Stimulated activated naive CD8-positive, alpha-beta T cell treated with anti-CD3 and anti-CD28 coated beads, Interleukin-15, Interleukin-2, amounts not matched to agents 100 U/mL and 50 U/mL, for 24 hours (primary cell): Measurements from ENCODE around the gene PTCHD1.

ENCODE experiments used
- ATAC-seq: fragments of 150-1000 bp; cut with Tn5 transposase; one replicate; pipeline ENCODE4 v1.10.0; 2021
- DNase-seq: peaks from one replicate; pipeline ENCODE4 v3.0.0; 2021

The PTCHD1 gene

DNA sequence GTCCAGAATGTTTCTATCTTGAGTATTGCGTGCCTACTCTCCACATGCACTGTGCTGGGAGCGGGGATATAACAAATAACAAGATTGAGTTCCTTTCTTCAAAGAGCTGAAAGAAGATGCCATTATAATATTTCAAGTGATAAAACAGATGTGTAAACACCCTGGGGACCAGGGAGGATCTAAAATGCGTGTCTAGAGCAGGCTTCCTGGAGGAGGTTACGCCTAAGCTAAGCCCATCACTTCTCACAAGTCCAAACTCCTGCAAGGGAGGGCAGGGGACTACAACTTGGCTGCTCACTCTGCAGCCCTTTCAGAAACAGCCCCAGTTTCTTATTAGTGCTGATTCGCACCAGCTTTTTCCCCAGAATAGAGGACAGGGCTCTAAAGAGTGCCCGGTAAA lies 21.5 kb downstream of the PTCHD1 start:
- DNase-seq, result no peak
- no peak for ATAC-seq

DNA sequence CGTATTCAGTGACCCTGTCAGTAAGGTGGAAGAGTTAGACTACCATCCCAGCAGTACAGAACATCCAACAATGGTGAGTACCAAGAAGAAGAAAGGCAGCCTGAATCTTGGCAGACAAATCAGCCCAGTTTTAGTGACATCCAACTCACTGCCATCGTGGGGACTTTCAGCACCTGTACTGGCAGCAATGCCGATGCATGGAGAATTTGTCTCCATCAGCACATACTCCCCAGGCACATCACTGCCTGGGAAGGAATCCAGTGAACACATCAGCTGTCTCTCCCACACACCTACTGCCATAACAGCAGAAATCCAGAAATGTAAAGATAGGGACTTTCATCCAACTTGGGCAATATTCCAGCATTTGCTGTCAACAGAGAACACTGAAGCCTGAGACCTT lies 29.8 kb downstream of the PTCHD1 start:
- DNase-seq (no peak), ATAC-seq (no peak)

DNA sequence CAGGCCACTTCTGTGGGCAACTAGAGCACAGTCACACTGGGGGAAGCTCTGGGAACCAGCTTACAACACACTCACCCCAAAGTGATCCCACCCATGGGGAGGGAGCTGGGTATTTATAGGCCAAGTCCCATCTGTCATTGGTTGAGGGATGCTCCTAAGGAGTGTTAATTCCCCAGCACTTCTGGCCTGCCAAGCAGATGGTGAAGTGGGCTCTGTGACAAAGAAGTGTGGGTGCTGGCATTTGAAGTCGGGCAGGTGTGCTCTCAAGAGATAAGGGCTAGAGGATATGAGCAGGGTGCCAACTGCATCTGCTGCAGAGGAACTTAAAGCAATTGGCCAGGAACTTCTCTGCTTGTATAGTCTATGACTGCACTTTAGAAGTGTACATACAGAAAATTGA lies 30.9 kb downstream of the PTCHD1 start:
- ATAC-seq (no peak), DNase-seq (no peak)

DNA sequence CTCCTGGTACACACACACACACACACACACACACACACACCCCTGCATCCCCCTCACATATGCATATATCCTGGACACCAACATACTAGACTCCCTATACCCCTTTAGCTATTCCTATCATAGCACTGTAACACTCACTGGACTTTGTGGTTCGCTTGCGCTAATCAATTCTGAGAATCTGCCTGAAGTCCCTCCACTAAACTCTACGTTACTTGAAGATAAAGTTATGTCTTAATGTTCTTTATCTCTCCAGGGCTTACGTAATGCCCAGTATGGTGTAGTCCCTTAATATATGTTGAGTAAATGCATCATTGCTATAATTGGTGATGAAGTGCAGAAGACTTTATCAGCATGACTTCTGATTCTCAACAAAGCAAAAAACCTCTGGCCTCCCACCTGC lies 32.3 kb downstream of the PTCHD1 start:
- no peak for ATAC-seq
- DNase-seq, result no peak

DNA sequence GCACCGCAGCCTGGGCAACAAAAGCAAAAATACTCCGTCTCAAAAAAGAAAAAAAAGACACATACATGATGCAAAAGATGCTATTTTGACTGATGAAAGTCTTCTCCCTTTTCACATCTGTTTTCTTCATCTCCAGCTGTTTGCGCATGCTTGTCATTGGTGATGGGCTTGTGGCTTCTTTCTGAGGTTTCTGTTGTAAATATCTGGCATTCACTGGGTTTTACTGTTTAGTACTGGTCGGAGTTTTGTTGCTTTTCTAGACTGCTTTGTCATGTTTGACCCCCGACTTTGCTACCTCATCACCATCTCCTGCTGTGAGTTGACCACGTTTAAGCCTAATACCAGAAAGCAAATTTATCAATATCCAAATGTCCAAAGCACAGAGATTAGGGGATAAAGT lies 34.4 kb downstream of the PTCHD1 start:
- DNase-seq (no peak), ATAC-seq (no peak)

DNA sequence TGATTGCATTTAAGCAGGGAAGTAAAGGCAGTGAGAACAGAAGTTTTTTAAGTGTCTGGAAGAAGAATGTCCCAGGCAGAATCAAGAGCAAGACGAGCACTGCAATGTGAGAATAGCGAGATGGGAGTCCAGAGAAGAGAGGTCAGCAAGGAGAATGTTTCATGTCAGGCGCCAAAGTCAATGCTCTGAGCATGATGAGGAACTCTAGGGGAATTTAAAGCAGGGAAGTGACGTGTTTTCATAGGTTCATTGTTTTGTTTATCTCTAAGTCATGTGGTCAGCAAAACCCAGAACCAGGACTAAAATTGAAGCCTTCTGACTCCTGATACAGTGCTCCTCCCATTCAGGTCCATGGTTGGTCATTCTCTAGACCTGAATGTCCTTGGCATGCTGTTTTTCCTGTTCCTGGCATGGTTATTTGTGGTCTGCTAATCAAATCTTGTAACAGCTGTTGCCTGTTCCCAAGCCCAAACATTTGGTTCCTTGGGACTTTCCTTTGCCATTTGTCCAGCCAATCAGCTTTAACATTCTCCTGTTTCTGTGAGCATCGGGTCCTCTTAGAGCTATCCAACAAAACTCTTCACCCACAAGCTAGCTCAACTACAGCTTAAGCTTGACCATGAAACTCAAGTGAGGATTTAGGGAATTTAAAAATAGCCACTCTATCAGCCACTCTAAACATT lies 37.7 kb downstream of the PTCHD1 start:
- ATAC-seq (no peak), DNase-seq (no peak)

DNA sequence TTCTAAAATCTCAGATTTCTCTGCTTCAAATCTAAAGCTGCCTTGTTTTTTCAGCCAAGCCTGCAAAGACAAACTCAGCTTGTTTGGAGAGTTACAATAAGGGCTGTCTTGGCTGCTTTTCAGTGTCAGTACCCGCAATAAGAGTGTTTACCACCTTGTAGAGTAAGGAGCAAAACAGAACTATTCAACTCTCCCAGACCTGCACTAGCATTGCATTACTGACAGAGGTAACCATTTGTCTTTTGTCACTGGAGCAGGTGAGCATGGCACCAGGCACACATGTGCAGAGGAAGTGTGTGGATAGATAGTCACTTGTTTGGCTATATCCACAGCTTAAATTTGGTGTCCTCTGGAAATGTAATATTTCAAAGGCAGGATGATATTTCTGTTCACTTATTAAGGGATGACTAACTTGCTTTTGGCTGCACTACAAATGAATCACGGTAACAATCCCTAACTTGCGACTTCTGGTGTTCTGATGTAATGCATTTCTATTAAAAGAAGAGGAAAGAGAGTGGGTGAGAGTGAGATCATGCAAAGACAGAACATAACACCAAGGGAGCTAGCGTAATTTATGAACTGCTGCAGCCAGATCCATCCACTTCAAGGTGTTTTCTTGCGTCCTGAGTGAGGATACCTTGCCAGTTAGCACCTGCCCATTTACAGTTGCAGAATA lies 38.6 kb downstream of the PTCHD1 start:
- no peak for DNase-seq
- no peak for ATAC-seq

DNA sequence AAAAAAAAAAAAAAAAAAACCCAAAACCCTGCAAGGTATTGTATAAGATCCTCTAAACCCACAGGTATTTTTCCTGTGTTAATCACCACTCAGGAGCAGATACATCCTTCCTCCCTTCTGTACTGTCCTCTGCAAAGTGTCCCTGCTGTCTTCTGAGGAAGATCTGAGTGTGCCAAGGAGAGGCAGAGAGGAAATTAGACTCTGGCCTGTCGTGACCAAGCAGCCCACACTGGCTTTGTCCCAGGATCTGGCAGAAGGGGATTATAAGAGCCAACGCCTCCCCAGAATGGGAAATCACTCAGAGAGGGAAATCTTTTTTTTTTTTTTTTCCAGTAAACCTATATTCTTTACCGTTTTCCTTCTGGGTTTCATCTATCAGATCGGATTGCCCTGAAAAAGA lies 39.6 kb downstream of the PTCHD1 start:
- DNase-seq (no peak), ATAC-seq (no peak)

DNA sequence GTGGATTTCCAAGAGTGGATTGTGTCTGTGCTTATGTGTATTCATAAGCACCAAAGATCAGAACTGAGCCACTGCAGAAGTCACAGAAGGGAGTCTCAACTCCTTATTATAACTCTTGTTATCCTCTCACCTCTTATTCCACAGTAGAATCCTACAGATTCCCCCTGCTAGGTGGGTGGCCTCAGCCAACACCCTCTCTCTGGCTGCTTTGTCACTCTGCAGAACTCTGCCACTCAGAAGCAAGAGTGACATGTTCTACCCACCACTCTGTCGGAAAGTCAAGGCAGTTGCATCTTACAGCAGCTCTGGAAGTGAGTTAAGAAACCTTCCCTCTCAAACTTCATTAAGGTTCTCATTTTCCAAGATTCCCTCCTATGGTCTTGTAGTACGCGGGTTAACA lies 41.9 kb downstream of the PTCHD1 start:
- no peak for ATAC-seq
- no peak for DNase-seq

DNA sequence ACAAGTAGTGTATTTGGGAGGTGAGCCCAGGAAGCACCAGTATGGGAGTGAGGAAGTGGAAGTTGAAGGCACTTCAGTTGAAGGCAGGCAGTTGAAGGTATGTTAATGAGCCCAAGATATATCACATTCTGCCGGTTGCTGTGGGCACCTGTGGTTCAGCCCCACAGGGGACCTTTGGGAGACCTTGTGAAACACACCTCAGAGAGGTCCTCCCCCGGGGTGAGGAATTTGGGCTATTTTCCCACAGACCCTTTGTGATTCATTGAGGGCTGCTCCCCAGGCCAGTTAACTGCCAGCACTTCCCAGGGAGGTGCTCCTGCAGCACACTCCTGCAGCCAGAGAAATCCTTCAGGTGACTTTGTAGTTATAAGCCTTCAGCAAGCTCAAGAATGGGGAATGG lies 45.9 kb downstream of the PTCHD1 start:
- ATAC-seq (no peak), DNase-seq (no peak)

DNA sequence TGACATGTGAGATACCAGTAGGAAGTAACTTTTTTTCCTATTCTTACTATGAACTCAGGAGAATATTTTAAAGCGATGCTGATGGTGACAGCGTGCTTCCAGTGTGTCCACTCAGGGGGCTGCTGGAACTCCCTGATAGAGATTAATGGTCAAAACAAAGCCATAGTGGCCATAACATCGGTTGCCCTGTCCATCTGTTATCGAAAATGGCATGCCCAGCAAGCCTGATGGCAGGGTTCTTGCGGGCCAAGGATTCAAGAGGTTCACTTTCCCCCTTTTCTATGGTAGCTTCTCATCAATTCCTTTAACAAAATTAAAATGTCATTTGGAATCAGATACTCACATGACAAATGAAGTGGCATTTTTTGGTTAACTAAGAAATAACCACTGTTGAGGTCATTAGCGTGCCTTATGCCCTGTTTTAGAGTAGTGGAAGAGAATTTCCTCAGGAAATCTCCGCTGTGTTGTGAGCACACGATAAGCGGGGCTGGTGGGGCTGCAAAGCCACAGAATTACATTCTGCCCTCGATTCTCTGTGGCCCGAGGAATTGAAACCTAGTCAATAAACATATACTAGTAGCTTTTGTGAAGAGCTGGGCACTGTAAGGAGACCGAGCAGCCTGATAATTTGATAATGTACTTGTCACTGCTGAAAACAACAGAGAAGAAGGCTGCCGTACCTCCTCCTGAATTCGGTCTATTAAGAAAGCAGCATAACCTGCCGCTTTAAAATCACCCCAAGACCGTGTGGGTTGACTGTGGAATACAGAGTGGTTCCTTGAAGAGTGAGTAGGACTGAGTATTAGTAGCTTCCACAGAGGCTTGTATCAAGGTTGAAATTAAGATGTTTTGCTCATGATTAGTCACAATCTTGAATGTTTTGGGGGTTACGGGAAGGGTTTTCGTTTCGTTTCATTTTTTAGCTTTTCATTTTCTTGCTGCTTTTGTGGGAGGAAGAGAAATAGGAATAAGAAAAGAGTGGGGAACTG lies 46.7 kb downstream of the PTCHD1 start:
- ATAC-seq, result no peak

DNA sequence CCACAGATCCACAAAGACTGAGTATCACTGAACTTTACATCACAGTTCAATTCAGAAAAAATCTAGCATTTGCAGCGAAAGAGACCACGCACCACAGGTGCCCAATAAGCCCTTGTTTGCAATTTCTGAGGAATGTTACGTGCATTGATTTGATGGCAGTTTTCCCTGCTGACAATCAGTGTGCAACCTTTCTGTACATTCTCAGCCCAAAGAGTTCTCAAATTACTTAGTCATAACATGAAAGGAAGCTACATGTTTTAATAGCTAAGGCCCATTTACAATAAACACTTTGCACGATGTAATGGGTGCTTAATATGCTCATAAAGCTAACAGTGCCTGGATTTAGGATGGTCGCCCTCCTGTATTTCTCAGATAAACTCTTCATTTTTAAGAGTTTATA lies 47.9 kb downstream of the PTCHD1 start:
- ATAC-seq, result no peak
- no peak for DNase-seq

More for the DNA sequence above, 46.7 kb downstream of the PTCHD1 start:
- DNase-seq, result no peak

DNA sequence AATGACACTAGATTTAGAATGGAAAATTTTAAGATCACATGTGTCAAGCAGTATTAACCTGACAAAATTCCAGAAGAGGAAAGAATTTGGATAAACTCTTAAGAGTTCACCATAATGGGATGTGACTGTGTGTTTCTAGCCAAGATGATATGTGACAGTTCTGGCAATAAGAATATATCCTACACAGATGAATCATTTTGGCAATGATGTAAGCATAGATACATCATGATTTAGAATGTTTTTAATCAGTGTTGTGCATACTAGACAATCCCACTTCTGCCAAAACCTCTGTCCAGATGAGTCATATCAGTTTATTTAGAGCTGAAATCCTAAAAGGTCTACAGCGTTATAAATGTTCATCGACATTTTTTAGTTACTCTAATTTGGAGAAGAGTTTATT lies 48.8 kb downstream of the PTCHD1 start:
- DNase-seq (no peak), ATAC-seq (no peak)

DNA sequence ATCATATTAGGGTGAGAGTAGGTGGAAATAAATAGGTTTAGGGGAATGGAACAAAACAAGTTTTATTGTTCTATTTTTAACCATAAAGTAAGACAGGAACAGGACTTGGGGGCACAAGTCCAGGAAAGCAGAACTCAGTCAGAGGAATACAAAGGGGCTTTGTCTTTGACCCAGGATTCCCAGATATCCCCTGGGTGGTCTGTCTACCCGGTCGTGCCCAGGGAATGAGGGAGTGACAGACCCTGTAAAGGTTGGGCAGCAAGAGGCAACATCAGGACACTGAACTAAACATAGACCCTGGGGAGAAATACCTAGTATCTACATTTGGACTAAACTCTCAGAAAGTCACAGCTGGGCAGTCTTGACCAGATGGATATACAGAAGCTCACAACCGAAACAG lies 50.6 kb downstream of the PTCHD1 start:
- ATAC-seq (no peak), DNase-seq (no peak)

DNA sequence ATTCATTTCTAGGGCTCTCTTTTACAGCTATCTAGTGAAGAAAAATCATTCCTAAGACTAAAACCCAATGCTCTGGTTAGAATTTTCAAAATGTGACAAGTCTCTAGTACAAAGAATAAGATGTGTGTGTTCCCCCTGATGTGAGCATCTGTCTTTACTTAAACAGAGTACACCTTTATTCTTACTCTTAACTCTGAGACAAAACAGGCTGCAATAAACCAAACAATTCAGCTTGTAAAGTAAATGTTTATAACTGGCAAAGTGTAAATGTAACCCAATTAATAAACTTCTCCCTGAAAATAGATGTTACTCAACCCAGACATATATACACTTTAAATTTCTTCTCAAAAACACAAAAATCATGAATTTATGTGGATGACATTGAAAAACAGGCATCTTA lies 51.6 kb downstream of the PTCHD1 start:
- DNase-seq (no peak), ATAC-seq (no peak)

DNA sequence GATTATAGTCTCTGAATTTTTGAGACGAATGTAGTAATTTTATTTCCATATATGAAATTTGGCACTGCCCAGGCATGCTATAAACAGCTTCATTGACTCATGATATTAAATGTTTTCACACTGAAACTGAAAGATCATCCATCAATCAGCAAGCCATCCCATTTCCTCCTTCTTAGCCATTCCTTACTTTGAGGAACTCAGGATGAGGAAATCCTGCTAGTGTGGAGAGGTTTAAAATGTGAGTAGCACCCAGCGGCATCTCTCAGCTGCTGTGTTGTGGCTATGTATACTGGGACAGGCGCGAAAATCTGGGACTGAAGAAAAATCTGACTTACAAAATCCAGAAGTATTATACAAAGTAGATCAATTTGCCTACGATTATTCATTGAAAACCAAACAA lies 52.1 kb downstream of the PTCHD1 start:
- DNase-seq, result no peak
- ATAC-seq, result no peak

DNA sequence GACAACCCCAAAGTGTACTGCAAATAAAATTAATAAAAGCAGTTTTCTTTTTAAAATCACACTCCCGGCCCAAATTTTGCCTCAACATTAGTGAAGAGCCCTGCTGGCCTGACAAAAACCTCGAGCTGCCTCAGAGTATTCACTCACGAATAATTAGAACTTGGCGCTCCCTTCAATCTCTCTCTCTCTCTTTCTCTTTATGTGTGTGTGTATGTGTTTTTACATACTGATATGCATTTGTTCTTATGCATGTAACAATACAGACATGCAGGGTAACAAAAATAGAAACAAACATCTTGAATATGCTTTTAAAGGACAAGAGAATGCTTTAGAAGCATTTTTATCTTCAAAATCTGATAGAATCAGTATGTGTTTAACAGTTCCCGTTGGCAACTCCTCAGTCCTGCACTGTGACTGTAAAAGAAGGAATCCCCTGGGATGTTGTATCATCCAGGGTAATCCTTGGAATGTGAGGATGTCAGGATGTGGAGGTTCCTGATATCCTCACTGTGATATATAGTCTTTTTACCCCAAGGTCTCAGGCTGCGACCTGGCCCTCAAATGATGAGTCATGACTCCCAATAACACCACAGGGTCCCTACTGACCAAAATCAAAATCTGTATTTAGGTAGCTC lies 53.0 kb downstream of the PTCHD1 start:
- no peak for DNase-seq

DNA sequence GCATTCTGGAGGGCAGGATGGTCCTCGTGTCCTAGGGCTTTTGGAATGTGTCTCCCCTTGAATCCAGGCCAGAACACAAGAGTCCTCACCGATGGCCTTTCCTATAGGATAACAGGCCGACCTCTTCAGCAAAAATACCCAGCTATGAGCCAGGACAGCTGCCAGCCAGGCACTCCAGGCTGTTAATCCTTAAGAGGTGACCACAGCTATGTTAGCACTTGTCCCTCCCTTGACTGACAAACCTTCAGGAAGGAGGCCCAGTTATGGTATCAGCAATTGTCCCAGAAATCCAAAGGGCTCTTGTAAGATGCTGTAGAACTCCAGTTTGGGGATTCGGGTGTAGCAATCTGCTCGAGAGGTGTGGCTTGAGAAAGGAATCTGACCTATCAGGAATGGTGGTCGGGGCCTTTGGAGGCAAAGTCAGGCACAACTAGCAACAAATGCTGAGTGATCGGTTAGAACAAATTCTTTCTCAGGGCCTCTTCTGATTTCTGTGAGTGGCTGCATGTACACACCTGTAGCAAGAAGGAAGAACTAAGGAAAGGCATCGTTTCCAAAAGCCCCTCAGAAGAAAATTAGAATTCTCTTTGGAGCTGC lies 54.6 kb downstream of the PTCHD1 start:
- DNase-seq (no peak), ATAC-seq (no peak)

More for the DNA sequence above, 53.0 kb downstream of the PTCHD1 start:
- ATAC-seq, result no peak

DNA sequence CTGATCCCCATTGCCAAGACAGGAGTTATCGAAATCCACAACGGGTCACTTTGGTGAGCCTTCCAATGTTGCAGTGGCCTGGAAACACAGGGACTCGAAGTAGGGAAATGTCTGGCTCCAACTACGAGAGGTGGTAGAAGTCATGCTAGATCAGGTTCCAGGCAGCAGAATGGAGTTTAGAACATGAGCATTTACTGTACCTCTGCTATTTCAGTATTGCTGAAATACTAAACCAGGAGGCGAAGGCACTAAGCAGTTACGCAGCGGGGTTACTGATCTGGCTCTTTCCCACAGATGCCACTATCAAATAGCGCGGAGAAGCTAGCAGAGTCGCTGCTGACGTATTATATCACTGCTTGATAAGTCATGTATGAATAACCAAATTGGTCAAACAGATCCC lies 56.3 kb downstream of the PTCHD1 start:
- ATAC-seq (no peak), DNase-seq (no peak)

DNA sequence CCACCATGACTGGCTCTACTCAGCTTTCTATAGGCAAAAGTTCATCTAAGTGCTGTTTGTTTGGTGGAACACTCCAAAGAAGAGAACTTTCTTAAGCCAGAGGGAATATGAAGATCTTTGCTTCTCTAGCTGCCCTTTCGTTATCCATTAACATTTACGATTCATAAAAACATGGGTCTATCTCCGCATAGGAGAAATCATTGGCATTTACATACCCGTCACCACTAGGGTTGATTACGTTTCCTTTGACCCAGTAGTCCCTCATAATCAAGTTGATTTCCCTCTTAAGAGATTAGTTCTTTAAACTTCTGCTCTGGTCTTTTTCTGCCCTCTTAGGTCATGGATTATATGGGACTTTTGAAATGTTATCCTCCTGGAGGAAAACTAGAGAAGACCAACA lies 57.5 kb downstream of the PTCHD1 start:
- DNase-seq, result no peak
- no peak for ATAC-seq

DNA sequence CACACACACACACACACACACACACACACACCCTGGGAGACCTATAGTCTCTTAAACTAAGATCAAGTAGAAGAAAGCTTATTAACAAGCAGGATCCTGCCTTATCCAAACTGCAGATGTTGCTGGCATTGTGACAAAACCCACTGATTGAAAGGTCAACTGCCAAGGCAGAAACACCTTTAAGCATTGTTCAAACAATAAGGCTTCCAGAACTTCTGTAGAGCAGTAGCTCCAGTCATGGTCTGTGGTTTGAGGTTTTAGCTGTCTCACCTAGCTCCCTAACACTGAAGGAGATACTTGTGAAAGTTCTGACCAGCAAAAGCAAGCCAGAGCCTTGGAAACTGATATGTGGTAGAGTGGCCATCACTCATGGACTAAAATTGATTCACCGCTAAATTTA lies 59.8 kb downstream of the PTCHD1 start:
- ATAC-seq (no peak), DNase-seq (no peak)

DNA sequence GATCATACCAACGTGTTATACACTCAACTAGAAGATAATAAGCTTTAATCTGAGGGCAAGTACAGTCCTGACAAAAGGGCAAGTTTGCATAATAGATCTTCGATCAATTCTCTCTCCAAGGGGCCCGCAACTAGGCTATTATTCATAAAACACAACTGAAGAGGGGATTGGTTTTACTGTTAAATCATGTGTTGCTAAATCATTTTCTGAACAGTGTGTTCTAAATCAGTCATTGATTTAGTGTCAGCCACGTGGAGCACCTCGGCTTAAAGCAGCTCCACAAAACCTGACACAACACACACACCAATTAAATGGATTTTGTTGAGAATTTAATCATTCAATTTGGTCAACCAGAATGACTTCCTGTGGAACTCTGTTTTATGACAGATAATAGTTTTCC lies 61.6 kb downstream of the PTCHD1 start:
- no peak for ATAC-seq
- no peak for DNase-seq
